PC-3 (cell line): Measurements from ENCODE around the gene TSHZ2.

Source experiments
- EZH2 ChIP-seq: fragments of 300-600 bp; sonication (generic); IDR thresholded peaks from one replicate; pipeline ENCODE4 v1.6.1; 2017; ENCODE audit warnings: antibody characterized with exemption, mild to moderate bottlenecking, low read length; ENCODE audit not compliant: unreplicated experiment
- EZH2phosphoT487 ChIP-seq: fragments of 300-600 bp; sonication (generic); IDR thresholded peaks from 2 replicates; pipeline ENCODE4 v1.6.1; 2018; ENCODE audit warnings: mild to moderate bottlenecking, antibody characterized with exemption, low read length, borderline replicate concordance
- TF ChIP-seq, protein P1 (sequence below): fragments of 300-600 bp; sonication (generic); conservative IDR thresholded peaks from 2 replicates; pipeline ENCODE4 v1.5.1; 2017; ENCODE audit warnings: antibody characterized with exemption, low read depth, mild to moderate bottlenecking, low read length

DNA sequence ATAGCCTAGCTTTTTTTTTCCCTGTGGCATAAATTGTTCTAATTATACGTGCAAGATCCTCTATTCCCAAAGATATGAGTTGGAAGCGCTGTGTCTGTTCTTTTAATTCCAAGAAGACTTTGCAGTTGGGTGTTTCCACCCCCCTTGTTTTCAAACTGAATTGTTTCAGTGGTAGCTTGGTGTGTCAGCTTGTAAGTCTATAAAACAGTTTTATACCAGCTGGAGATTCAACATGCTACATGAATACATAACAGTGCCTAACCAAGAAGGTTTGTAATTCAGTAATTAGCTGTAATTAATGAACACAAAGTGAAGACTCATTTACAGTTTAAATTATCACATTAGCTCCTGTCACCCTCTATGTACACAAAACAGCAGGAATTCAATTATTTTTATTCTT is 467.5 kb downstream of the TSHZ2 start:
- TF ChIP-seq, protein P1, sequence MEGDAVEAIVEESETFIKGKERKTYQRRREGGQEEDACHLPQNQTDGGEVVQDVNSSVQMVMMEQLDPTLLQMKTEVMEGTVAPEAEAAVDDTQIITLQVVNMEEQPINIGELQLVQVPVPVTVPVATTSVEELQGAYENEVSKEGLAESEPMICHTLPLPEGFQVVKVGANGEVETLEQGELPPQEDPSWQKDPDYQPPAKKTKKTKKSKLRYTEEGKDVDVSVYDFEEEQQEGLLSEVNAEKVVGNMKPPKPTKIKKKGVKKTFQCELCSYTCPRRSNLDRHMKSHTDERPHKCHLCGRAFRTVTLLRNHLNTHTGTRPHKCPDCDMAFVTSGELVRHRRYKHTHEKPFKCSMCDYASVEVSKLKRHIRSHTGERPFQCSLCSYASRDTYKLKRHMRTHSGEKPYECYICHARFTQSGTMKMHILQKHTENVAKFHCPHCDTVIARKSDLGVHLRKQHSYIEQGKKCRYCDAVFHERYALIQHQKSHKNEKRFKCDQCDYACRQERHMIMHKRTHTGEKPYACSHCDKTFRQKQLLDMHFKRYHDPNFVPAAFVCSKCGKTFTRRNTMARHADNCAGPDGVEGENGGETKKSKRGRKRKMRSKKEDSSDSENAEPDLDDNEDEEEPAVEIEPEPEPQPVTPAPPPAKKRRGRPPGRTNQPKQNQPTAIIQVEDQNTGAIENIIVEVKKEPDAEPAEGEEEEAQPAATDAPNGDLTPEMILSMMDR, result no peak
- no peak for TF ChIP-seq EZH2phosphoT487
- TF ChIP-seq EZH2, result no peak
